ENCODE results near the gene STUB1. TPM values are rescaled to one million over a fixed set of nuclear protein-coding genes. Genes with fewer than 3 reads are reported as not detected.
A peak's percentile ranks its signal among the peaks of the same experiment; 100 is the strongest.

The STUB1 gene
- total and polyA plus RNA-seq, 2 donors = 29.4 to 132 TPM

GRCh38 chr16:638034-638543 is 42.1 kb upstream of the STUB1 start:
- DNase-seq (ENCODE audit: extremely low spot score) = no peak
- 80% methylated on average over 15 of the region's 15 CpGs for WGBS
- Histone ChIP-seq H3K4me3 (ENCODE audit: low read depth, low read length) (no peak overlapping the region), H3K4me1 (ENCODE audit: insufficient read depth) (peaks cover 3% of the 10 kb centered on the region), H3K36me3 (ENCODE audit: insufficient read depth) (no peaks in the 10 kb centered on the region), H3K27ac (ENCODE audit: low read depth) (no peak overlapping the region)

- H3K27ac ChIP-seq (ENCODE audit: low read depth) = no peak overlapping the region
- 77% methylated on average over 9 of the region's 9 CpGs for WGBS
- H3K4me1 ChIP-seq (ENCODE audit: insufficient read depth) = peaks cover 3% of the 10 kb centered on the region
Observed at GRCh38 chr16:638836-639235, 41.4 kb upstream of the STUB1 start.

GRCh38 chr16:640614-641013 is 39.6 kb upstream of the STUB1 start:
- no peaks in the 10 kb centered on the region for H3K36me3 ChIP-seq (ENCODE audit: insufficient read depth)
- WGBS = 88% methylated on average over 5 of the region's 5 CpGs
- no peak overlapping the region for H3K4me3 ChIP-seq (ENCODE audit: low read depth, low read length)
- H3K4me1 ChIP-seq (ENCODE audit: insufficient read depth) = peaks cover 3% of the 10 kb centered on the region
- no peak for DNase-seq (ENCODE audit: extremely low spot score)
- no peak overlapping the region for H3K27ac ChIP-seq (ENCODE audit: low read depth)

More at GRCh38 chr16:638836-639235, 41.4 kb upstream of the STUB1 start:
- H3K36me3 ChIP-seq (ENCODE audit: insufficient read depth) = no peaks in the 10 kb centered on the region
- no peak for DNase-seq (ENCODE audit: extremely low spot score)
- H3K4me3 ChIP-seq (ENCODE audit: low read depth, low read length) = no peak overlapping the region

GRCh38 chr16:641326-642188 is 38.7 kb upstream of the STUB1 start, which contains the start of gene MCRIP2:
Gene MCRIP2, plus strand, starts transcription at chr16:641828. Its CDS starts 164 bp downstream, at chr16:641992.
- WGBS = 1% methylated on average over 81 of the region's 81 CpGs
- Histone ChIP-seq H3K4me1 (ENCODE audit: insufficient read depth) (peaks cover 3% of the 10 kb centered on the region), H3K4me3 (ENCODE audit: low read depth, low read length) (peak within 1 kb of the TSS; percentile 83), H3K27ac (ENCODE audit: low read depth) (peak within 1 kb of the TSS; percentile 78), H3K36me3 (ENCODE audit: insufficient read depth) (no peaks in the 10 kb centered on the region)
- no peak for DNase-seq (ENCODE audit: extremely low spot score)

- Histone ChIP-seq H3K4me1 (ENCODE audit: insufficient read depth) (peaks cover 3% of the 10 kb centered on the region), H3K27ac (ENCODE audit: low read depth) (peak overlapping the region; percentile 49), H3K4me3 (ENCODE audit: low read depth, low read length) (peak overlapping the region; percentile 83), H3K36me3 (ENCODE audit: insufficient read depth) (no peaks in the 10 kb centered on the region)
- no peak for DNase-seq (ENCODE audit: extremely low spot score)
- 7% methylated on average over 72 of the region's 72 CpGs for WGBS
Observed at GRCh38 chr16:642189-643049, 37.8 kb upstream of the STUB1 start.

GRCh38 chr16:643050-643368 is 37.2 kb upstream of the STUB1 start:
- Histone ChIP-seq H3K27ac (ENCODE audit: low read depth) (no peak overlapping the region), H3K36me3 (ENCODE audit: insufficient read depth) (no peaks in the 10 kb centered on the region), H3K4me1 (ENCODE audit: insufficient read depth) (peaks cover 3% of the 10 kb centered on the region), H3K4me3 (ENCODE audit: low read depth, low read length) (no peak overlapping the region)
- no peak for DNase-seq (ENCODE audit: extremely low spot score)
- 88% methylated on average over 13 of the region's 13 CpGs for WGBS

- DNase-seq (ENCODE audit: extremely low spot score) = no peak
- Histone ChIP-seq H3K27ac (ENCODE audit: low read depth) (no peak overlapping the region), H3K4me1 (ENCODE audit: insufficient read depth) (peaks cover 3% of the 10 kb centered on the region), H3K4me3 (ENCODE audit: low read depth, low read length) (no peak overlapping the region), H3K36me3 (ENCODE audit: insufficient read depth) (no peaks in the 10 kb centered on the region)
- WGBS = 90% methylated on average over 12 of the region's 12 CpGs
Observed at GRCh38 chr16:644556-644955, 35.7 kb upstream of the STUB1 start.

- no peak for DNase-seq (ENCODE audit: extremely low spot score)
- Histone ChIP-seq H3K36me3 (ENCODE audit: insufficient read depth) (no peaks in the 10 kb centered on the region), H3K4me1 (ENCODE audit: insufficient read depth) (no peaks in the 10 kb centered on the region), H3K4me3 (ENCODE audit: low read depth, low read length) (no peak overlapping the region), H3K27ac (ENCODE audit: low read depth) (no peak overlapping the region)
- WGBS = 75% methylated on average over 32 of the region's 32 CpGs
Observed at GRCh38 chr16:645852-646678, 34.1 kb upstream of the STUB1 start.

- no peaks in the 10 kb centered on the region for H3K36me3 ChIP-seq (ENCODE audit: insufficient read depth)
- no peak for DNase-seq (ENCODE audit: extremely low spot score)
- H3K27ac ChIP-seq (ENCODE audit: low read depth) = no peak overlapping the region
- no peak overlapping the region for H3K4me3 ChIP-seq (ENCODE audit: low read depth, low read length)
- 78% methylated on average over 22 of the region's 22 CpGs for WGBS
- no peaks in the 10 kb centered on the region for H3K4me1 ChIP-seq (ENCODE audit: insufficient read depth)
Observed at GRCh38 chr16:646679-647172, 33.5 kb upstream of the STUB1 start.

- Histone ChIP-seq H3K4me1 (ENCODE audit: insufficient read depth) (no peaks in the 10 kb centered on the region), H3K27ac (ENCODE audit: low read depth) (no peak overlapping the region), H3K4me3 (ENCODE audit: low read depth, low read length) (no peak overlapping the region), H3K36me3 (ENCODE audit: insufficient read depth) (no peaks in the 10 kb centered on the region)
- no peak for DNase-seq (ENCODE audit: extremely low spot score)
- WGBS = 84% methylated on average over 25 of the region's 25 CpGs
Observed at GRCh38 chr16:647173-647902, 32.9 kb upstream of the STUB1 start.

GRCh38 chr16:648071-648780 is 32.0 kb upstream of the STUB1 start:
- peak overlapping the region; percentile 81 for H3K4me3 ChIP-seq (ENCODE audit: low read depth, low read length)
- H3K36me3 ChIP-seq (ENCODE audit: insufficient read depth) = no peaks in the 10 kb centered on the region
- no peaks in the 10 kb centered on the region for H3K4me1 ChIP-seq (ENCODE audit: insufficient read depth)
- peak overlapping the region; percentile 81 for H3K27ac ChIP-seq (ENCODE audit: low read depth)
- 36% methylated on average over 24 of the region's 24 CpGs for WGBS
- DNase-seq (ENCODE audit: extremely low spot score) = no peak

All from urinary bladder (tissue), 4 donors.